Left lobe of liver (tissue), 2 donors: ENCODE results near the gene RAB11FIP5. TPM values are rescaled to one million over a fixed set of nuclear protein-coding genes. Genes with fewer than 3 reads are reported as not detected.
"Not testable (repeated sequence)": the region's sequence is repeated elsewhere in the genome, so short reads cannot be mapped to it uniquely, and the experiment has no call there.

Experiments
- ATAC-seq: fragments of 200-7000 bp; cut with Tn5 transposase; one replicate; pipeline ENCODE4 v1.9.1; 2020; ENCODE audit warnings: mild to moderate bottlenecking, moderate library complexity
- DNase-seq: peaks from one replicate; pipeline ENCODE4 v3.0.0-alpha.2; 2020; ENCODE audit warnings: low spot score
- total RNA-seq: library from RNA; stranded (reverse); gene quantifications from one replicate; pipeline ENCODE4 v1.2.1, GENCODE V29; 2021
- donor health status: DM: no; HTN: no; CAD: no; lungs with moderate emphysema.
- donor health status: DM: no; HTN: yes; CAD: no.

RAB11FIP5 gene
- total RNA-seq, 1 donor from 2014 or later, result 6.0 TPM

GRCh38 chr2:73071360-73072128 is 41.2 kb downstream of the RAB11FIP5 start, which contains the start of gene SFXN5:
Gene SFXN5, minus strand, starts transcription at chr2:73071712. Its CDS starts 7 bp downstream, at chr2:73071705.
- ATAC-seq (peak; percentile 87), DNase-seq (peak; percentile 99)

- ATAC-seq (peak; percentile 4), DNase-seq (no peak)
These were observed 41.9 kb downstream of the RAB11FIP5 start for GRCh38 chr2:73070643-73071359.

GRCh38 chr2:73069855-73070642 is 42.7 kb downstream of the RAB11FIP5 start:
- DNase-seq (no peak), ATAC-seq (no peak)

DNA sequence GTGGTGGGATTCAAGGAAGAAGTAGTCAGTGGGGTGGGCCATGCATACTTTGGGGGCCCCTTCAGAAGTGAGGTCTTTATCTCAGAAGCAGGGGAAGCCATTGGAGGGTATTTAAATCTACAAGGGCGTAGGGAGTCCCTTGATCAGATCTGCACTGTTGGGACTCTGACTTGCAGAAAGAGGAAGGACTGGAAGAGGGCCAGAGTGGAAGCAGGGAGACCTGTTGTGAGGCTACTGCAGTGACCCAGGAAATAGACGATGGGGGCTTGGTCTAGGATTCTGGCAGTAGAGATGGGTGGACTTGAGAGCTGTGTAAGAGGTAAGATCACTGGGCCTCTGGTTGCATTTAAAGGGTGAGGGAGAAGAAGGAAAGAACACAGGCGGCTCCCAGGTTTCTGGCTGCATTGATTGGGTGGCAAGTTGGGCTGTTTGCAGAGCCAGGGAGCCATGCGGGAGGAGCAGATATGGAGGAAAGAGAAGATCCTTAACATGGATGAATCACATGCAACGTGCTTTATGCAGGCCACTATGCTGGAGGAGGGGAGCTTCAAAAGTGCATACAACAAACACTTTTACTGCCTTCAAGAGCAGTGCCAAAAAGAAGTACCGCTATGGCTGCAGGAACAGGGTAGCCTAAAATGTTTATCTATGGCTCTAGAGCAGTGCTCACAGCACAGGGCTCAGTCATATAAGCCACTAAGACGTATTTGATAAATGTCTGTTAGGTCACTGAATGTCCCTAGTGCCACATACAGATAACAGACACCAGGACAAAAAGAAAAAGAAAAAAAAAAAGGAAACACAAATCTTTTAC is 43.5 kb downstream of the RAB11FIP5 start:
- DNase-seq (no peak), ATAC-seq (no peak)

DNA sequence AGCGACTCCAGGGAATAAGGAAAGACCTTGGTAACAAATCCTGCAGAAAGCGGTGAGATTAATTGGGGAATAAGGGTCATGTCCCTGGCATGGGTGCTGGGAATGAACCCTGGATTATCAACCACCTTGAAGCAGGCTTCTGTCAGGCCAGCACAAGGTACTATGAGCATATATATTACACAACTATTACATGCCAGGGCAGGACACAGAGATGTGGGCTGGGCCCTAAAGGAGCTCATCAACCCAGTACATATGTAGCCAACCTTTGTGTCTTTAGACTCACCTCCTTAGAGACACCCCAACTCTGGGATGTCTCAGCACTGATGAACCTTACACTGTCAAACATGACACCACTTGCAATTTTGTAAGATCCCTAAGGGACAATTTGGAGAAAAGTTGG is 44.6 kb downstream of the RAB11FIP5 start:
- no peak for DNase-seq
- no peak for ATAC-seq

GRCh38 chr2:73067043-73067442 is 45.7 kb downstream of the RAB11FIP5 start:
- ATAC-seq (no peak), DNase-seq (no peak)

DNA sequence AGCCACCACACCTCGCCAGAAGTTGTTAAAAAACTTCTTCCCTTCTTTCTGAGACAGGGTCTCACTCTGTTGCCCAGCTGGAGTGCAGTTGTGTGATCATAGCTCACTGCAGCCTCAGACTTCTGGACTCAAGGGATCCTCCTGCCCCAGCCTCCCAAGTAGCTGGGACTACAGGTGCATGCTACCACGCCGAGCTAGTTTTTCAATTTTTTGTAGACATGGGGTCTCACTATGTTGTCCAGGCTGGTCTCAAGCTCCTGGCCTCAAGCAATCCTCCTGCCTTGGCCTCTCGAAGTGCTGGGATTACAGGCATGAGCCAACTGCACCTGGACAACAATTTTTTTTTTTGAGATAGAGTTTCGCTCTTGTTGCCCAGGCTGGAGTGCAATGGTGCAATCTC is 47.7 kb downstream of the RAB11FIP5 start:
- ATAC-seq, DNase-seq: not testable (repeated sequence)

DNA sequence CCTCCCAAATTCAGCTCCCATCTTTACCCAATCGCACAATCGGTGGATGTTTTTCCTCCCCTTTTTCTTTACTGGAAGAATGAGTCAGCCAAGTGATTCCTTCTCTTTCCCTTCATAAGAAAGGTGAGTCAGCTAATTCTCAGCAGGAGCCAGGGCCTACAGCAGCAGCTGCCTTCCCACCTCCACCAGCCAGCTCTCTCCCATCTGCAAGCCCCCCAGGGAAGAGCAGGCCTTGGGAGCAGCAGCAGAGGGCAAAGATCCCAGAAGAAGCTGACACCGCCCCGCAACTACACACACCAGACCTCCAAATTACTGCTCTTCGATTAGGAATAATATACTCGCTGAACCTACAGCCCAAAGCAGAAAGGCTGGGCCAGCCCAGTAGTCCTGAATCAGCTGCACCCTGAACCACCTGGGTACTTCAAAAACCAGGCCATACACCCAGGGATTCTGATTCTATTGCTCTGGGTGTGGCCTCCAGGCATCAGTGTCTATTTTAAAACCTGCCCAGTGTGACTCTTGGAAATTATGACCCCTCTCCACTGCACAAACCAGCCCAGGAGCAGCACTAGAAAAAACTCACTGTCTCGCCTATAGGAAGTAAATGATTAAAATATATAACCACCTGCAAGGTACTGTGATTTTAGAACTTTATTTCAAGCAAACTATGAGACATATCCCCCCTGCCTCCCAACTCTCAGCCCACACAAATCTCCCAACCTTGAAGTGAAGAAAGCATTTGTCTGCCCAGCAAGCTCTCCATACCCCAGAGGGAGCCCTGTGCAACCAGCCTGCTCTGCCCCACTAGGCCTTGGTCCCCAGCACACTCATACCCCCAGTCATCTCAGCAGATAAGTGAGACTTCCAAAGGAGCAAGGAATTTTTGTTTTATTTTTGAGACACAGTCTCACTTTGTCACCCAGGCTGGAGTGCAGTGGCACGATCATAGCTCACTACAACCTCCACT is 48.6 kb downstream of the RAB11FIP5 start:
- ATAC-seq (no peak), DNase-seq (no peak)

- DNase-seq (no peak), ATAC-seq (no peak)
These were observed 49.3 kb downstream of the RAB11FIP5 start for GRCh38 chr2:73063472-73063871.

DNA sequence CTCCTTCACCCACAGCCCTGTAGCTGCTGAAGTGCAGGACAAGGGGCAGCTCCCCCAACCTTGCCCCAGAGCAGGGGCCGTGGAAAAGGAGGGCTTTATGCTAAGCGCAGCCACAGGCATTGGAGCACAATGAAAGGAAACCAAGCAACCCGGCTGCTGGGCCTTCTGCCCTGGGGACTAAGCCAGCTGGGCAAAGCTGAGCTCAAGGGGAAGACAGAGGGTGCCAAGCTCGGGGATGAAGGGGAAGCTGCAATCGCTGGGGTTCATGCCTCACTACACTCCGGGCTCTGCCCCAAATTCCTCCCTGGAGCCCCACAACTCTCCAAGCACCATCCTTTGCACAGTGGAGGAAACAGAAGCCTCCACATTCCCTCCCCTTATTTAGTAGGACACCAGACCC is 53.6 kb downstream of the RAB11FIP5 start:
- DNase-seq (no peak), ATAC-seq (peak; percentile 14)

- no peak for DNase-seq
- peak; percentile 59 for ATAC-seq
These were observed 57.8 kb downstream of the RAB11FIP5 start for GRCh38 chr2:73054980-73055379.

GRCh38 chr2:73053316-73054114 is 59.2 kb downstream of the RAB11FIP5 start:
- ATAC-seq, result no peak
- no peak for DNase-seq

- ATAC-seq (peak; percentile 42), DNase-seq (no peak)
These were observed 62.6 kb downstream of the RAB11FIP5 start for GRCh38 chr2:73050121-73050545.

GRCh38 chr2:73043929-73044832 is 68.6 kb downstream of the RAB11FIP5 start:
- peak; percentile 79 for ATAC-seq
- DNase-seq, result no peak

GRCh38 chr2:73043276-73043675 is 69.5 kb downstream of the RAB11FIP5 start:
- ATAC-seq, result peak; percentile 9

GRCh38 chr2:73037947-73038585 is 74.7 kb downstream of the RAB11FIP5 start:
- no peak for DNase-seq
- ATAC-seq, result no peak

More at GRCh38 chr2:73043276-73043675, 69.5 kb downstream of the RAB11FIP5 start:
- DNase-seq, result no peak

DNA sequence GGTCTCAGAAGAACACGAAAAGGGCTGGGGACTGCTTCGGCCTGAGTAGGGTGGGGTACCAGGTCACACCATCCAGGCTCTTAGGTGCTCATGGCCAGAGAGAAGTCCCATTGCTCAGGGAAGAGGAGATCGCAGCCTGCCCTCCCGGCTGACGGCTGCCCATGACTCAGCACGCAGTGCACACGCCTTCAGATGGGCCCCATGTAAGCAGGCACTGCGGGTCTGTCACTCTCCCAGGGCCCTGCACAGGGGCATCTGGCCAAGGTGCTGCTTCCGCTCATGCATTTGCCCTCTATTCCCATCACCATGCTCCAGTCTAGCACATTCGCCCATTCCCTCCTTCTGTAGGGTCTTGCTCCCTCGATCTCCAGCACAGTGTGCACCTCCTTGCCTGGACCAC is 76.0 kb downstream of the RAB11FIP5 start:
- no peak for ATAC-seq

More for the DNA sequence above, 76.0 kb downstream of the RAB11FIP5 start:
- DNase-seq, result no peak
